Measurements from ENCODE around the gene BRD7.

- TF ChIP-seq, protein P1, sequence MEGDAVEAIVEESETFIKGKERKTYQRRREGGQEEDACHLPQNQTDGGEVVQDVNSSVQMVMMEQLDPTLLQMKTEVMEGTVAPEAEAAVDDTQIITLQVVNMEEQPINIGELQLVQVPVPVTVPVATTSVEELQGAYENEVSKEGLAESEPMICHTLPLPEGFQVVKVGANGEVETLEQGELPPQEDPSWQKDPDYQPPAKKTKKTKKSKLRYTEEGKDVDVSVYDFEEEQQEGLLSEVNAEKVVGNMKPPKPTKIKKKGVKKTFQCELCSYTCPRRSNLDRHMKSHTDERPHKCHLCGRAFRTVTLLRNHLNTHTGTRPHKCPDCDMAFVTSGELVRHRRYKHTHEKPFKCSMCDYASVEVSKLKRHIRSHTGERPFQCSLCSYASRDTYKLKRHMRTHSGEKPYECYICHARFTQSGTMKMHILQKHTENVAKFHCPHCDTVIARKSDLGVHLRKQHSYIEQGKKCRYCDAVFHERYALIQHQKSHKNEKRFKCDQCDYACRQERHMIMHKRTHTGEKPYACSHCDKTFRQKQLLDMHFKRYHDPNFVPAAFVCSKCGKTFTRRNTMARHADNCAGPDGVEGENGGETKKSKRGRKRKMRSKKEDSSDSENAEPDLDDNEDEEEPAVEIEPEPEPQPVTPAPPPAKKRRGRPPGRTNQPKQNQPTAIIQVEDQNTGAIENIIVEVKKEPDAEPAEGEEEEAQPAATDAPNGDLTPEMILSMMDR (IDR thresholded peaks at IDR 0.05): no peak
- peak in 1 of 3 donors; percentile 23 for TF ChIP-seq POLR2A (IDR thresholded peaks at IDR 0.05)
Observed at GRCh38 chr16:50266337-50267091, 102.3 kb downstream of the BRD7 start, which contains the start of gene ADCY7.
